ENCODE measurements around the gene CSRNP2.
"Not testable (repeated sequence)": the region's sequence is repeated elsewhere in the genome, so short reads cannot be mapped to it uniquely, and the experiment has no call there.

Gene CSRNP2

GRCh38 chr12:51027342-51027835 is 56.0 kb downstream of the CSRNP2 start:
- DNase-seq (ENCODE audit: low read depth in 2 of 2): no peak

GRCh38 chr12:51025836-51026638 is 57.4 kb downstream of the CSRNP2 start, which contains the start of gene SLC11A2:
Gene SLC11A2 (minus strand): TSS chr12:51026384. CDS start chr12:51010728, 15,656 bp downstream.
- DNase-seq (ENCODE audit: low read depth in 2 of 2): peak; percentile 92 to 96

- DNase-seq (ENCODE audit: low read depth in 2 of 2): no peak
Measured at GRCh38 chr12:51025338-51025835, 58.0 kb downstream of the CSRNP2 start.

GRCh38 chr12:51023625-51024382 is 59.6 kb downstream of the CSRNP2 start:
- no peak for DNase-seq (ENCODE audit: low read depth in 2 of 2)

- no peak for DNase-seq (ENCODE audit: low read depth in 2 of 2)
Measured at GRCh38 chr12:51021694-51022093, 61.7 kb downstream of the CSRNP2 start.

GRCh38 chr12:51020448-51021182 is 62.8 kb downstream of the CSRNP2 start:
- no peak for DNase-seq (ENCODE audit: low read depth in 2 of 2)

- no peak for DNase-seq (ENCODE audit: low read depth in 2 of 2)
Measured at GRCh38 chr12:51019927-51020326, 63.5 kb downstream of the CSRNP2 start.

GRCh38 chr12:51018956-51019355 is 64.4 kb downstream of the CSRNP2 start:
- DNase-seq (ENCODE audit: low read depth in 2 of 2): no peak

GRCh38 chr12:51017452-51017851 is 65.9 kb downstream of the CSRNP2 start:
- DNase-seq (ENCODE audit: low read depth in 2 of 2): no peak

GRCh38 chr12:51014467-51014866 is 68.9 kb downstream of the CSRNP2 start:
- not testable (repeated sequence) for DNase-seq (ENCODE audit: low read depth in 2 of 2)

- DNase-seq (ENCODE audit: low read depth in 2 of 2): no peak
Measured at GRCh38 chr12:51013441-51013840, 70.0 kb downstream of the CSRNP2 start.

GRCh38 chr12:51012570-51013236 is 70.7 kb downstream of the CSRNP2 start:
- no peak for DNase-seq (ENCODE audit: low read depth in 2 of 2)

- no peak for DNase-seq (ENCODE audit: low read depth in 2 of 2)
Measured at GRCh38 chr12:51011955-51012354, 71.4 kb downstream of the CSRNP2 start.

Measured in stimulated activated CD4-positive, alpha-beta T cell treated with anti-CD3 and anti-CD28 coated beads, Interleukin-4, amount 100 ng/mL, for 48 hours (primary cell).